H1 (cell line): ENCODE data around the gene PRR3. TPM values are rescaled to one million over a fixed set of nuclear protein-coding genes. Genes with fewer than 3 reads are reported as not detected.

Experiments used
- CTCF ChIA-PET: fragments of 300-600 bp; sonication (Branson Sonifier 250); formaldehyde crosslinking; loops from one replicate; lab custom pipeline; 2021; ENCODE audit not compliant: partially characterized antibody; lab: Charles Lee
- POLR2A ChIA-PET: fragments of 300-600 bp; sonication (Branson Sonifier 250); formaldehyde crosslinking; loops from one replicate; lab custom pipeline; 2021; ENCODE audit warnings: inconsistent platforms; ENCODE audit not compliant: partially characterized antibody; lab: Charles Lee
- DNase-seq, 2 experiments: peaks; one replicate each; pipeline versions ENCODE4 v3.0.0 to v3.0.0-alpha.2; 2010 to 2022; ENCODE audit warnings: low spot score in 2 of 2, low read depth in 1 of 2, mixed read lengths in 1 of 2
- FAIRE-seq: peaks from 2 replicates; lab custom pipeline; 2011; peaks lifted over from hg19 to GRCh38; lab: Jason Lieb, UNC
- H2AFZ ChIP-seq: 2 replicates; pipeline ENCODE4 v1.8.1; 2012; ENCODE audit warnings: low read length, inconsistent platforms
- H2AK5ac ChIP-seq: 2 replicates; pipeline ENCODE4 v1.6.1; 2013; ENCODE audit warnings: low read depth, low read length
- H2BK120ac ChIP-seq: replicated peaks from 2 replicates; pipeline ENCODE3; 2013; ENCODE audit warnings: low read depth, low read length, inconsistent platforms
- H2BK12ac ChIP-seq: 2 replicates; pipeline ENCODE4 v1.6.1; 2013; ENCODE audit warnings: low read depth, low read length
- H2BK15ac ChIP-seq: 2 replicates; pipeline ENCODE4 v1.6.1; 2013; ENCODE audit warnings: low read length
- H2BK20ac ChIP-seq: 2 replicates; pipeline ENCODE4 v1.6.1; 2013; ENCODE audit warnings: low read length
- H2BK5ac ChIP-seq: 2 replicates; pipeline ENCODE4 v1.6.1; 2013; ENCODE audit warnings: low read depth, low read length
- H3K14ac ChIP-seq: 2 replicates; pipeline ENCODE4 v1.6.1; 2013; ENCODE audit warnings: inconsistent platforms; ENCODE audit not compliant: insufficient read length
- H3K18ac ChIP-seq: 2 replicates; pipeline ENCODE4 v1.6.1; 2013; ENCODE audit warnings: low read length; ENCODE audit errors: extremely low read depth
- H3K23ac ChIP-seq: 2 replicates; pipeline ENCODE4 v1.6.1; 2013; ENCODE audit warnings: inconsistent platforms; ENCODE audit not compliant: insufficient read length
- H3K23me2 ChIP-seq: 2 replicates; pipeline ENCODE4 v1.6.1; 2013; ENCODE audit warnings: low read depth, low read length
- H3K27ac ChIP-seq: 2 replicates; pipeline ENCODE4 v1.6.1; 2011; ENCODE audit warnings: low read depth, low read length, inconsistent platforms
- H3K27me3 ChIP-seq, 4 experiments: replicated peaks in 1 of 4; 1 replicate in 1 of 4; 2 replicates in 3 of 4; pipeline versions ENCODE4 v1.6.1 to v1.8.1; 2011 to 2013; ENCODE audit warnings: low read length in 3 of 4, mild to moderate bottlenecking in 3 of 4, inconsistent platforms in 2 of 4, mixed read lengths in 2 of 4, moderate library complexity in 1 of 4; ENCODE audit not compliant: control insufficient read depth in 3 of 4, insufficient read depth in 3 of 4; ENCODE audit errors: extremely low read depth in 1 of 4
- H3K36me3 ChIP-seq, 4 experiments: 2 replicates each; pipeline versions ENCODE4 v1.6.1 to v1.8.1; 2011 to 2013; ENCODE audit warnings: mild to moderate bottlenecking in 4 of 4, low read length in 3 of 4, moderate library complexity in 2 of 4, control low read depth in 1 of 4, inconsistent platforms in 1 of 4; ENCODE audit not compliant: insufficient read depth in 4 of 4, control insufficient read depth in 2 of 4
- H3K4ac ChIP-seq: replicated peaks from 2 replicates; pipeline ENCODE3; 2013; ENCODE audit warnings: low read length, low read depth, mixed read lengths, inconsistent platforms; ENCODE audit not compliant: insufficient read length
- H3K4me1 ChIP-seq, 4 experiments: replicated peaks in 1 of 4; 1 replicate in 1 of 4; 2 replicates in 3 of 4; pipeline versions ENCODE4 v1.6.1 to v1.8.1; 2011 to 2013; ENCODE audit warnings: low read length in 3 of 4, inconsistent platforms in 2 of 4, mixed read lengths in 1 of 4; ENCODE audit not compliant: insufficient read depth in 4 of 4, control insufficient read depth in 3 of 4
- H3K4me2 ChIP-seq, 2 experiments: 2 replicates each; pipeline versions ENCODE4 v1.6.1 to v1.8.1; 2011 to 2013; ENCODE audit warnings: low read depth in 2 of 2, low read length in 2 of 2, control low read depth in 1 of 2, inconsistent platforms in 1 of 2, mild to moderate bottlenecking in 1 of 2; ENCODE audit not compliant: insufficient read depth in 1 of 2
- H3K4me3 ChIP-seq, 4 experiments: fragments of 200-600, 300-600 bp in 1 of 4; sonication (generic), shearing (Covaris generic), sonication (Bioruptor Twin) in 1 of 4; 2 replicates each; pipeline versions ENCODE4 v1.5.1 to v1.8.1; 2011 to 2016; ENCODE audit warnings: low read length in 4 of 4, low read depth in 3 of 4, control low read depth in 2 of 4, inconsistent platforms in 2 of 4, mild to moderate bottlenecking in 2 of 4, mixed read lengths in 1 of 4, moderate library complexity in 1 of 4; ENCODE audit not compliant: insufficient read depth in 2 of 4; ENCODE audit errors: extremely low read depth in 1 of 4
- H3K56ac ChIP-seq: replicated peaks from 2 replicates; pipeline ENCODE3; 2013; ENCODE audit warnings: low read depth, mild to moderate bottlenecking, mixed read lengths, low read length, inconsistent platforms; ENCODE audit not compliant: insufficient read length
- H3K79me1 ChIP-seq: 2 replicates; pipeline ENCODE4 v1.6.1; 2013; ENCODE audit warnings: low read depth, low read length, control low read depth
- H3K79me2 ChIP-seq, 2 experiments: 2 replicates each; pipeline versions ENCODE4 v1.6.1 to v1.8.1; 2012 to 2013; ENCODE audit warnings: low read length in 2 of 2, mild to moderate bottlenecking in 2 of 2, inconsistent platforms in 1 of 2; ENCODE audit not compliant: insufficient read depth in 2 of 2, control insufficient read depth in 1 of 2
- H3K9ac ChIP-seq, 4 experiments: replicated peaks in 1 of 4; 1 replicate in 1 of 4; 2 replicates in 3 of 4; pipeline versions ENCODE4 v1.6.1 to v1.8.1; 2011 to 2013; ENCODE audit warnings: low read depth in 3 of 4, low read length in 3 of 4, control low read depth in 2 of 4, mild to moderate bottlenecking in 2 of 4, moderate library complexity in 2 of 4, inconsistent platforms in 1 of 4; ENCODE audit errors: extremely low read depth in 1 of 4
- H3K9me3 ChIP-seq, 2 experiments: 2 replicates each; pipeline versions ENCODE4 v1.6.1 to v1.8.1; 2012 to 2013; ENCODE audit warnings: mild to moderate bottlenecking in 2 of 2, moderate library complexity in 2 of 2, control low read depth in 1 of 2, inconsistent platforms in 1 of 2, low read depth in 1 of 2, low read length in 1 of 2, mixed read lengths in 1 of 2; ENCODE audit not compliant: insufficient read depth in 2 of 2
- H4K20me1 ChIP-seq, 2 experiments: replicated peaks in 1 of 2; 2 replicates each; pipeline versions ENCODE3 to v1.8.1; 2011 to 2013; ENCODE audit warnings: inconsistent platforms in 2 of 2, low read length in 2 of 2, mild to moderate bottlenecking in 1 of 2; ENCODE audit not compliant: insufficient read depth in 2 of 2, control insufficient read depth in 1 of 2
- H4K5ac ChIP-seq: 2 replicates; pipeline ENCODE4 v1.6.1; 2013; ENCODE audit warnings: low read length, low read depth, mixed read lengths, inconsistent platforms; ENCODE audit not compliant: insufficient read length
- H4K8ac ChIP-seq: 2 replicates; pipeline ENCODE4 v1.8.0; 2013; ENCODE audit warnings: mild to moderate bottlenecking, moderate library complexity, low read length, inconsistent platforms; ENCODE audit not compliant: insufficient read depth; ENCODE audit errors: extremely low read depth
- H4K91ac ChIP-seq: replicated peaks from 2 replicates; pipeline ENCODE3; 2013; ENCODE audit warnings: low read length, mixed read lengths, inconsistent platforms; ENCODE audit not compliant: insufficient read length
- BRCA1 ChIP-seq: IDR thresholded peaks from 2 replicates; pipeline ENCODE4 v1.6.1; 2012; ENCODE audit warnings: low read depth, low read length, improper control_type of control experiment
- JUND ChIP-seq: IDR thresholded peaks from 2 replicates; pipeline ENCODE4 v1.6.1; 2011; ENCODE audit warnings: mild to moderate bottlenecking, improper control_type of control experiment, low read length
- TAF1 ChIP-seq: IDR thresholded peaks from 2 replicates; pipeline ENCODE4 v1.6.1; 2011; ENCODE audit warnings: mild to moderate bottlenecking, low read depth, low read length
- WGBS, 2 experiments: shearing (Covaris generic) in 1 of 2; methylation state at CpG; one replicate each; pipeline versions ENCODE4 v1.1.6 to v1.1.7; 2013 to 2015; ENCODE audit warnings: low lambda C conversion rate in 2 of 2, mixed read lengths in 2 of 2, inconsistent platforms in 1 of 2, low coverage in 1 of 2, missing lambda C conversion rate in 1 of 2; ENCODE audit not compliant: insufficient replicate concordance in 2 of 2, insufficient coverage in 1 of 2, insufficient read length in 1 of 2; ENCODE audit errors: extremely low coverage in 1 of 2, missing lambda C conversion rate in 1 of 2; 5-methylcytosine and 5-hydroxymethylcytosine counted together
- polyA plus RNA-seq, 7 experiments: library from polyadenylated mRNA; depleted of rRNA in 3 of 7; stranded (reverse) in 5 of 7; unstranded in 2 of 7; fragments of >200 nt in 5 of 7; fragments of 200-250 nt in 2 of 7; gene quantifications; 1 replicate in 5 of 7; 2 replicates in 1 of 7; 4 replicates in 1 of 7; pipeline versions ENCODE4 v1.2.1 to v1.2.3, GENCODE V29; 2011 to 2013; ENCODE audit warnings: missing spikeins in 2 of 7, mixed read lengths in 2 of 7
- total RNA-seq: library from RNA; stranded (reverse); fragmentation: NEBNext Ultra II Directional; extraction: Animal tissue kit (Norgen Biotek cat#: 25700); gene quantifications from 2 replicates; pipeline ENCODE4 v1.2.1, GENCODE V29; 2021

Gene PRR3
- total and polyA plus RNA-seq, 2 of the 8 experiments (the other 6 are each of a cell fraction or from before 2014, with no cell fraction given), result 10.5 to 24.2 TPM

- H3K9me3 ChIP-seq, result no peaks in the 10 kb centered on the region; a peak in 1 of 4 replicates
- 25% methylated on average over 4 of the region's 4 CpGs; no CpG with 5 or more reads in 1 of the 2 experiments for WGBS, 2 experiments
- H3K27me3 ChIP-seq, result no peaks in the 10 kb centered on the region
- no peaks in the 10 kb centered on the region for H4K20me1 ChIP-seq
- peaks cover 2 to 6% (median 4%) of the 10 kb centered on the region in 4 experiments; a peak in 2 of 7 replicates for H3K4me1 ChIP-seq
- no peak for FAIRE-seq
- no peak overlapping the region for H2BK15ac ChIP-seq
- POLR2A ChIA-PET, result interaction anchor here (0.6 to 0.7 kb wide), 2 partner anchors 25 to 27 kb away, joined by 3 read pairs; no protein-coding TSS in a partner anchor
- H3K4me2 ChIP-seq, result peak overlapping the region; percentile 54 to 72
- TF ChIP-seq BRCA1, result no peak
- TF ChIP-seq JUND, result no peak
- 0 out of 2 replicates have a peak, but pooled peaks have one; percentile 15 for TF ChIP-seq TAF1
- H3K27ac ChIP-seq, result peak overlapping the region; percentile 58; the same call in 1 of the 2 replicates
- H4K91ac ChIP-seq, result no peak overlapping the region
- H2BK12ac ChIP-seq, result 0 out of 2 replicates have a peak overlapping the region, but pooled peaks have one; percentile 81
- H3K18ac ChIP-seq, result peak overlapping the region; percentile 85
- no peak overlapping the region for H4K5ac ChIP-seq
- no peaks in the 10 kb centered on the region for H3K79me2 ChIP-seq
- no peak overlapping the region for H3K56ac ChIP-seq
- H3K9ac ChIP-seq, result peak overlapping the region in 1 of 4 experiments; percentile 29; a peak in 1 of 7 replicates
- peak overlapping the region in 3 of 4 experiments; percentile 3 to 38 (median 10); a peak in 2 of 8 replicates for H3K4me3 ChIP-seq
- no peaks in the 10 kb centered on the region for H3K36me3 ChIP-seq
- CTCF ChIA-PET, result interaction anchor here (2.2 kb wide), 1 partner anchor 26 kb away, joined by 10 read pairs; no protein-coding TSS in a partner anchor
- no peak for DNase-seq
- H3K23ac ChIP-seq, result no peak overlapping the region
- H2BK120ac ChIP-seq, result no peak overlapping the region
- 0 out of 2 replicates have a peak overlapping the region, but pooled peaks have one; percentile 47 for H2AK5ac ChIP-seq
- H3K79me1 ChIP-seq, result no peaks in the 10 kb centered on the region
- H4K8ac ChIP-seq, result no peak overlapping the region; the same call in 1 of the 2 replicates
- H2BK20ac ChIP-seq, result peak overlapping the region; percentile 80; the same call in 1 of the 2 replicates
- H3K23me2 ChIP-seq, result no peaks in the 10 kb centered on the region
- no peak overlapping the region for H3K4ac ChIP-seq
- H3K14ac ChIP-seq, result no peak overlapping the region
- H2BK5ac ChIP-seq, result peak overlapping the region; percentile 83
- H2AFZ ChIP-seq, result 0 out of 2 replicates have a peak overlapping the region, but pooled peaks have one; percentile 82
Measured at GRCh38 chr6:30515106-30515505, 42.0 kb upstream of the PRR3 start.
